Measurements from ENCODE around the gene DENND4C. TPM values are rescaled to one million over a fixed set of nuclear protein-coding genes. Genes with fewer than 3 reads are reported as not detected.

Gene DENND4C
- total and polyA plus RNA-seq, 2 of the 4 experiments (the other 2 are of a cell fraction), result 9.0 to 32.6 TPM

DNA sequence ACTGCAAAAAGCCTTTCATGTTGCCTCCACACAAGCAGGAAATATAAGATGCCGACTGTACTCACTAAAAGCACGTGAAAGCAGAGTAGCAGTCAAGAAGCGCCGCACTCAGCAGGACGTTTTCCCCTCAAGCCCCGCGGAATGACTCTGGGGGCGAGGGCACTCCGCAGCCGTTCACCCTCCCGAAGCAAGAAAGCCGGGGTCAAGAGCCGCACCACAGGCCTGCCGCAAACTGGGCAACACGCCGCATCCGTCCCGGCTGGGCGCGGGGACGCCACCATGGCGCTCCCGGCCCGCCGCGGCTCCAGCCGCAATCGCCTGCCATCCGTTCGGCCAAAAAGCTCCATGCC is 149.2 kb downstream of the DENND4C start:
- intact Hi-C loops (cut with micrococcal nuclease) (loop anchor here (1.0 to 10.0 kb wide), 6 partner anchors 29 to 329 kb away; partner anchors contain the start of genes ACER2, DENND4C and PLIN2), dilution Hi-C loops (cut with HindIII; ENCODE audit: low sequenced_read_pairs, unreplicated experiment) (no loop called here), in situ Hi-C loops (cut with MboI; ENCODE audit: low sequenced_read_pairs) (no loop called here)
- peak overlapping the region; percentile 96 for H3K23ac ChIP-seq (ENCODE audit: low read depth, low read length)
- H4K5ac ChIP-seq (ENCODE audit: low read depth, low read length), result peak overlapping the region; percentile 74
- peak overlapping the region; percentile 78 for H3K4me3 ChIP-seq (ENCODE audit: insufficient read depth, low read depth, low read length)
- ATAC-seq (ENCODE audit: low read depth) (peak; percentile 28), DNase-seq (peak; percentile 16)
- peak overlapping the region; percentile 98 for H2AFZ ChIP-seq (replicated peaks; ENCODE audit: low read length, poor library complexity)
- BruUV-seq (replicated peaks), result no TSS peak
- H4K20me1 ChIP-seq (ENCODE audit: insufficient read depth, low read length), result peaks cover 46% of the 10 kb centered on the region; the same call in 1 of the 2 replicates
- 0 out of 2 replicates have a peak, but pooled peaks cover 3% of the 10 kb centered on the region for H3K9me1 ChIP-seq (ENCODE audit: insufficient read depth, low read length)
- peak overlapping the region; percentile 89 for H3K4ac ChIP-seq (ENCODE audit: low read depth, low read length)
- TF ChIP-seq CHD1 (IDR thresholded peaks at IDR 0.05; ENCODE audit: low read depth, low read length) (0 out of 2 replicates have a peak, but pooled peaks have one; percentile 26), CTCF (conservative IDR thresholded peaks at IDR 0.05; ENCODE audit: low read depth, low read length) (no peak), MXI1 (IDR thresholded peaks at IDR 0.05; ENCODE audit: borderline replicate concordance, low read depth, low read length) (peak; percentile 61; the same call in 1 of the 2 replicates)
- peak overlapping the region; percentile 80 for H3K4me2 ChIP-seq (ENCODE audit: low read depth, low read length)
- peak overlapping the region; percentile 27 to 96 for H4K8ac ChIP-seq (ENCODE audit: low read depth in 2 of 2, low read length in 2 of 2)
- no peak overlapping the region for H2BK15ac ChIP-seq (ENCODE audit: low read depth, low read length)
- H3K36me3 ChIP-seq (ENCODE audit: control insufficient read depth, insufficient read depth, low read length), result peaks cover 30% of the 10 kb centered on the region
- peak overlapping the region; percentile 92 for H2AK9ac ChIP-seq (replicated peaks; ENCODE audit: low read depth, low read length, poor library complexity)
- no peaks in the 10 kb centered on the region for H3K27me3 ChIP-seq (ENCODE audit: control insufficient read depth, insufficient read depth, low read length)
- H3K56ac ChIP-seq (ENCODE audit: extremely low read depth, insufficient read depth, low read length), result peak overlapping the region; percentile 91
- 0% methylated on average over 24 of the region's 30 CpGs; no CpG with 5 or more reads in 1 of the 2 experiments for WGBS, 2 experiments (ENCODE audit: extremely low coverage in 2 of 2, insufficient read length in 1 of 2)
- peak overlapping the region; percentile 95 for H2AK5ac ChIP-seq (ENCODE audit: low read depth, low read length)
- peak overlapping the region; percentile 96 for H3K9ac ChIP-seq (ENCODE audit: low read depth, low read length)
- H3K14ac ChIP-seq (replicated peaks; ENCODE audit: low read depth, low read length), result peak overlapping the region; percentile 95
- ChIA-PET POLR2A (ENCODE audit: unreplicated experiment) (interaction anchor here (0.6 kb wide), 1 partner anchor 51 kb away, joined by 3 read pairs; no protein-coding TSS in a partner anchor), CTCF (interaction anchor here (1.2 kb wide), 1 partner anchor 31 kb away, joined by 4 read pairs; no protein-coding TSS in a partner anchor)
- H3K27ac ChIP-seq (ENCODE audit: insufficient read depth, low read length), result peak overlapping the region; percentile 88
- peak overlapping the region; percentile 87 for H2BK5ac ChIP-seq (ENCODE audit: low read depth, low read length, poor library complexity, severe bottlenecking)
- H4K91ac ChIP-seq (ENCODE audit: insufficient read depth, low read depth, low read length), result peak overlapping the region; percentile 78
- H2BK20ac ChIP-seq (ENCODE audit: low read depth, low read length), result no peak overlapping the region
- peaks cover 2% of the 10 kb centered on the region; the same call in 1 of the 2 replicates for H3K4me1 ChIP-seq (ENCODE audit: control insufficient read depth, insufficient read depth, low read length)
- H2BK120ac ChIP-seq (ENCODE audit: low read depth, low read length), result no peak overlapping the region
- no peaks in the 10 kb centered on the region for H3K9me3 ChIP-seq (ENCODE audit: control insufficient read depth, insufficient read depth, low read length)
- peaks cover 3 to 35% of the 10 kb centered on the region in 2 experiments; a peak in 3 of 4 replicates for H3K79me1 ChIP-seq (ENCODE audit: low read depth in 1 of 2, low read length in 2 of 2)
- H3K18ac ChIP-seq (ENCODE audit: low read depth, low read length), result peak overlapping the region; percentile 62

Data from IMR-90 (cell line).